Activated CD4-positive, alpha-beta T cell treated with anti-CD3 and anti-CD28 coated beads, Interleukin-10, Interleukin-2, amounts not matched to agents 100 ng/mL and 50 ng/mL, durations not matched to agents 16 hours and 8 hours (primary cell): Measurements from ENCODE around the gene LNX1.

Experiments used
- DNase-seq: peaks from one replicate; pipeline ENCODE4 v3.0.0-alpha.2; 2020

LNX1 gene

GRCh38 chr4:53598901-53599300, 7.6 kb upstream of the LNX1 start:
- DNase-seq, result no peak

GRCh38 chr4:53598483-53598882, 7.2 kb upstream of the LNX1 start:
- DNase-seq, result no peak

DNA sequence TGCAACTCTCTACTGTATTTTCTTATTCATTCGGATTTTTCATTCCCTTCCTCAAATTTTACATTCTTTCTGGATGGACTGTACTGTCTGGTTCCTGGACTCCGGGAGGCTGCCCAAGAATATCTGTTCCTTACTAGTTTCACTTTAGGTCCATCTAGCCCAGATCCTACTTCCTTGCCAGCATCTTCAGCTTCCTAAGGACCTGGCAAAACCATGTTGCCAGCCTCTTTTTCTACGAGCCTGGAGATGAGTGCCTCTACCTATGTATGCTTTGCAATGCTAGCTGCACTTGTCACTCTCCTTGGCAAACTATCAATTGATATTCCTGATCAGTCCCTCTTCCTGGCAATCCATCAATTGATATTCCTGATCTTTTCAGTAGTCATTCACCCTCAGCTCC, 5.6 kb upstream of the LNX1 start:
- no peak for DNase-seq

DNA sequence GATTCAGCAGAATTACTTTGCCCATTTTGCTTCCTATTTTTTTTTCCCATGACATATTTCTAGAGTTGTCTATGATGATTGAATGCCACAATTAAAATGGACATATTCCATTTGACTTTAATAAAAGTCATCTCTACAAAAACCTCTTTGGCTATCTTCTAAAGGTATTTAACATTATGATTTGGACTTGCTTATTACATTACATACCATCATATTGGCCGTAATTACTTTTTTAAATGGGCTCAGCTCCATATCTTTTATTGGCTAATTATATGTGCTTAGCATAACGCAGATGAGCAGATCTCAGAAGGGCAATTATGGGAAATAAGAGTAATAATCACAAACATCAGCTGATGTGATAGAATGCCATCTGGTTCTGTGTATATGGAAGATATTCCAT, 4.5 kb upstream of the LNX1 start:
- DNase-seq, result no peak

- no peak for DNase-seq
Measured at GRCh38 chr4:53595204-53595603, 3.9 kb upstream of the LNX1 start.

GRCh38 chr4:53593765-53594164, 2.5 kb upstream of the LNX1 start:
- no peak for DNase-seq

- DNase-seq, result no peak
Measured at GRCh38 chr4:53592686-53593501, 1.6 kb upstream of the LNX1 start.

- no peak for DNase-seq
Measured at GRCh38 chr4:53592122-53592521, 836 bp upstream of the LNX1 start.

DNA sequence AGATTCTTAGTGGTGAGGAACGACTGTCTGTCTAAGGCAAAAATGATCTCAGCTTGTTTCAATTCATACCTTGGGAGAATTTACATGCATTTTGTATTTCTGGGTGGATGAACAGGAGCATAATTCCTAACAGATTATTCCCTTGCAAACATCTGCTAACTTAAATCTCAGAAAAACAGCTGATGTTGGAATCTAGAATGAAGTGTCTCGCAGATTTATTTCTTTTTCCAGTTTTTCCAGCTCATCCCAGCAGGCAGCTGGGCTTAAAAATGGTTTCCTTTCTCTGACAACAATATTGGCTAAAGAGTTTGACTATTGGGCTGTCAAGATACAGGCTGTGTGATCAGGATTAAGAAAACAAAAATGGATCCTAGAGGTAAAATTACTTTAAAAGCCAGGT, 1.1 kb downstream of the LNX1 start:
- DNase-seq, result no peak

DNA sequence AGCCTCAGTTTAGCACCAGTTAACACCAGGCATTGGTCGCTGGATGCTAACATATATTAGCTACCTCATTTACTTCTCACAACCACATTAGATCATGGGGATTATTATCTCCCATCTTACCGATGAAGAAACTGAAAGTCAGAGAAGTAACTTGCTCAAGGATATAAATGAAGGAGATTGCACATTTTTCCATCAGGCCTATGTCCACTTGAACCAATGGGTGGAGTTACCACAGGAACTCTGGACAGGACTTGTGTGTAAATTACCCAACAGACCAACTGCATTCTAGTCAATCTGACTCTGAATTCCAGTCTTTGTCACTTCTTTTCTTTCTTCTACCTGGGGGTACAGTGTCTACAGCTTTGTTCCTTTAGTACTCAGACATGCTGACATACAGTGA, 1.8 kb downstream of the LNX1 start:
- DNase-seq, result no peak

- no peak for DNase-seq
Measured at GRCh38 chr4:53587135-53587534, 4.2 kb downstream of the LNX1 start.

DNA sequence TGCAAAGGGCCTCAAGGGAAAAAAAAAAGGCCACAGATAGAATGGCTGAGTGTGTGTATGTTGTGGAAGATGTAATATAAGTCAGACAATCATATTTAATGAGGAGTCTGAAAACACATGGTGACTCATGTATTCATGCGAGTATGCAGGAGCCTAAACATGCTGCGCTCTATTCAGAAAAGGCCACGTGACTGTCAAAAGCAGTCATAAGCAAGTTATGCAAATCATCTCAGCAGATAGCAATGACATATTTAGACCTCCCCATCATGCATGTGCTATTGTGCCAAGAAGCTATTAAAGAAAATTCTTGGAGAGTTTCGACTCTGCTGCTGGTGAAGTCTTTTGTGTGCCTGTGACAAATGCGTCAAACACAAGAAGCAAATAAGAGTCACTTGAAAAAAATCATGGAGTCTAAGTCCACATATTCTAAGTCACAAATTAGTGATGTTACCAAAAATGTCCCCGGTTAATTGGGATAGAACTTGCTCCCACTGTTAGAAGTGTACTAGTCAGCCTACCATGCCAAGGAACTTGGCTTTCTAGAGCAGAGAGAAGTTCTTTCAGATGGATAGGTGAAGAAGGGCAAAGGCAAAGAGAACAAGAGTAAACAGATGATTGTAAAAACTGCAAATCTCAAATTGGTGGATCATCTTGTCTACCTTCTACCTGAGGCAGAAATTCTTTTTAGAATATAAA, 5.0 kb downstream of the LNX1 start:
- DNase-seq, result no peak

DNA sequence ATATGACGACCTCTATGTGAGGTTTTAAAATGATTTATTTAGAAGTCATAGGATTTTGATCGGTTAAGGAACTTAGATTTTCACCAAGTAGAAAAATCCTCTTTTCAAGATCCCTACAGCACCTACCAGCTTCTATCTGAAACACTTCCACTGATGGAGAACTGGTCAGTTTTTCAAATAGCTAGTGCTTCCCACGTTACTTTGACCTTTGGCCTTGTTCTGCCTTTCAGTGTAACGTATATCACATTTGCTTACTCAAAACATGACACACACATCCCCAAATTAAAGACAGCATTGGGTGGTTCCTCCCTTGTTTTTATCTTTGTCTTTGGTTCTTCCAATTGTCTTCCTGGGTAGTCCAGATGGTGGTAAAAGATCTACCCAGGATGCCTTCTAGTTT, 6.6 kb downstream of the LNX1 start:
- no peak for DNase-seq

DNA sequence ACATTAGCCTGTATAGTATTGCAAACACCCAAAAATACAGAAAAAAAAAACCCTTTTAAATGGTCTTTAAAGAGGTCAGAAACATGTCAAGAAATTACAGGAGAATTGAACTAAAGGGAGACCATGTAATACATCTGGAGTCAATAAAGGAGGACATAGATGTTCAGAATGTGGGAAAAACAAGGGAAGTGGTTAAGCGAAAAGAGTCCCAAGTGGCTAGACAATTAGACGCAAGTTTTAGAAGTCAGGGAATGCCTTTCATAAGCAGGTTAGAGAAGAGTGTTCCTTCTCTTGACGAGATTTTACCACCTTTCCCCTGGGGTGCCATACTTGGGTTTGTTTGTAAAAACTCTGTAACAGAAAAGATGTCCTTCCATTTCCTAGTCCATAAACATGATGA, 7.8 kb downstream of the LNX1 start:
- no peak for DNase-seq

- no peak for DNase-seq
Measured at GRCh38 chr4:53582194-53582593, 9.1 kb downstream of the LNX1 start.

DNA sequence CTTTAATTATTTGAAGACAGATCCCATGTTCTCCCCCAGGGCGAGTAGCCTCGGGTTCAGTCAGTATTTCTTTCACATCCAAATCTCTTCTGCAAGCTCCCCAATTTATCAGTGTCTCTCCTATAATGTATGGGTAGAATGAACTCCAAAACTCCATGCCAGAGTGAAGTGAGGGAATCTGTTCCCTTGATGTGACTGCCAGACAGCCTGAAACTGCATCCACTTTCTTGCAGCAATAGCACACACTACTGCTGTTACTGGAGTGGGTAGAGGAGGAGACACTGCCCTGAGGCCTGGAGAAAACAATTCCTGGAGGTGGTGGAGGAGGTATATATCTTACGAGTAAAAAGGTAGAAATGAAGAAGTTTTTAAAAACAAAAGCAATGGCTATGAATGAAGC, 11.0 kb downstream of the LNX1 start:
- no peak for DNase-seq

DNA sequence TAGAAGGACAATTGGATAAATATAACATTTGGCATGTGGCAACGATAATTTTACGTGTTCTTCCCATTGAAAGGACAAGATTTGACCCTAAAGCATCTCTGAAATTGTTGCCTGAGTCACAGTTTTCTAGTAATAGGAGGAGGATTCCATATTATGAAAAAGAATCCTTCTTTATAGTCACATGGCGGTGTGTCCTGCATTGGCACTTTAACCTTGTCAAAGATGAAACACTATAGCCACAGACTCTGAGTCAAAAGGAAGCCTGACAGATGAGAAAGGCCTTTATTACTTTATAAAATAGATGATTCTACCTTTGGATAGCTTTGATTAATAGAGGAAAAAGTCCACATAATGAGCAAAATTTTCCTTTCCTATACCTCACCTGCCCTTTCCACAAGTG, 11.5 kb downstream of the LNX1 start:
- DNase-seq, result no peak

DNA sequence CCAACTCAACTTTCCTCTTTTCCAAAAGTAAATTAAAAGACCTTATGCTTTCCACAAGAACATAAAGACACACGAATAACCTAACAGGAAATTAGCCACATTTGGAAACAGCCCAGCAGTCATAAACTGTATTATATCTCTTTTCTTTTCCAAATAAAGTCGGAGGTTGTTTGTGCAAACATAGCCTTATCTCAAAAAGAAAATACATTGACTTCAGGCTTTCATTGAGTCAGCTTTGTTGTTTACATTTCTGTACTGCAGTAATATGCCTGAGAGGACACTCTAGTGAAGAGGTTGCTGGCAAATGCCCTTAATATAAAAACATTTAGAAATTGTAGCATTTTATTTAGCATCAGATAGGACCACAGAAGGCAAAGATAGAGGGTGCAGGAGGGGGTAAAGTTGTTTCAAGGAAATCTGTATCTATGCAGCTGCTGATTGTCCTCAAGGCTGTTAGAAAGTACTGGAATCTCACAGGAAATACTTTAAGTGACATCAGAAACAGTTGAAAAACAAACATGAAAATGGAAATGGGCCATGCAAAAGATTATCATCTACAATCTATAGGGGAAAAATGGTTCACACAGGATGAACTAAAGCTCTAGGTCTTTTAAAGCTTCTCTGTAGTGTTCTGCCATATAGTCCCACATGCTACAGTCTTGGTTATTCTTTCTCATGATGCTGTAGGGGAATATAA, 14.5 kb downstream of the LNX1 start:
- no peak for DNase-seq

DNA sequence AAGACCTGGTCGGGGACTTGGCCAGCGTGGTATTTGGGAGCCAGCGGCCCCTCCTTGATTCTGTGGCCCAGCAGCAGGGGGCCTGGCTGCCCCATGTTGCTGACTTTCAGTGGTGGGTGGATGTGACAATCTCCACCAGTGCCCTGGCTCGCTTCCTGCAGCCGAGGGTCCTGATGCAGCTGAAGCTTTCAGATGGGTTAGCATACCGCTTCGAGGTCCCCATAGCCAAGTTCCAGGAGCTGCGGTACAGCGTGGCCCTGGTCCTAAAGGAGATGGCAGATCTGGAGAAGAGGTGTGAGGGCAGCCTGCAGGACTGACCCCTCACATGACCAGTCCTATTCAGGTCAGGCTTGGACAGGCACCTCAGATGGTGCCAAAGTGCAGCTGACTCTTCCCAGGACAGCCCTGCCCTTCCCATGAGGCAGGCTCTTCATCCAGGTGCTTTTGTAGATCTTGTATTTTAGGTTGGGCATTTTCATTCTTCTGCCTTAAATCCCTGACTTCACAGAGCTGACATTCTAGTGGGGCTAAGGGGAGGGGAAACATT, 15.1 kb downstream of the LNX1 start:
- DNase-seq, result no peak

GRCh38 chr4:53575552-53575951, 15.7 kb downstream of the LNX1 start:
- DNase-seq, result no peak

DNA sequence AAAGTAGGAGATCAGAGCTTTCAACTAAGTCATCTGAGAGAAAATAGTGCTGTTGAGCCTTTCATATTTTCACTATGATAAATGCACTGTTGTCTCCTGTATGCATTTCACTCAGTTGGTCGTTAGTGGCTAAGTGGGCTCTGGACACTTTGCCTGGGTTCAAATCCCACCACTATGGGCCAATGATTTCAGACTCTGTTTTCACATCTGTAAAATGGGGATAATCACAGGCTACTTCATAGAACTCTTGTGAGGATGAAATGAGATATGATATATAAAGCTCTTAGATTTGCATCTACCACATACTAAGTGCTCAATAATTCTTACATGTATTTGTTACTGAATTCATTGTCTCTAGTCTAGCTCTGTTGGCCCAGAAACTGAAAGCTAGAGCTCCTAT, 16.8 kb downstream of the LNX1 start:
- no peak for DNase-seq

DNA sequence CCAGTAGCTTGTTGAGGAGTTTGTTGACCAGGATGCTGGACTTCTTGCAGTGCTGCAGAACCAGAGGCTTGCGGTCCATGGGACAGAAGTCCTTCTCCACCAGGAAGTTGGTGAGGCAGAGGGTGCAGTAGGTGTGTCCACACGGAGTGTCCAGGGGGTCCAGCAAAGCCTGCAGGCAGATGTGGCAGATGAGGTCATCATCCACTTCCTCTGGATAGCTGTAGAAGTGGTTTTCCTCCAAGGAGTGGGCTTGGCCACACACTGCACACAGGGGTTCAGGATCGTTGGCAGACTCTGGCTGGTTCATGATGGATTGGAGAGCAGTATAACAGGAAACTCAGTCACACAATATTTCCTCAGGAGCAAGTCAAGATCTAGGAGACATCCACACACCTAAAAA, 17.6 kb downstream of the LNX1 start:
- DNase-seq, result no peak

DNA sequence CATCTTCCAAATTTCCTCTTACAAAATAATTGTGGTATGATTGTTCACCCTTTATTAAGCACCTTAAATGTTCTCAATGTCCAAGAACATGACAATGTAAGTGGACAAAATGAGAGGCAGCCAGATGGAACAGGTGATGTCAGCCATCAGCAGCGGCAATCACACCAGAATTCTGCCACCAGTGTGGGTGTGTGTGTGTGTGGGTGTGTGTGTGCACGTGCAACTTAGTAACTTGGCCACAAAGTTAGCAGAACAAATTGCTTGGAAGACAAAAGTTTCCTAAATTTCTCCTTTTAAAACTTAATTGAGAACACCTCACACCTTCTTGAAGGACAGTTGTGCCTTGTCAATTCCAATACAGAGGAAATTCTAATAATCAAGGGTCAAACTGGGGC, 18.7 kb downstream of the LNX1 start:
- no peak for DNase-seq
